HepG2 (cell line): ENCODE results near the gene DDX59. TPM values are rescaled to one million over a fixed set of nuclear protein-coding genes. Genes with fewer than 3 reads are reported as not detected.

ENCODE experiments used
- ATAC-seq: fragments of 200-7000 bp; cut with Tn5 transposase; 3 replicates; pipeline ENCODE4 v1.9.1; 2020; ENCODE audit warnings: mild to moderate bottlenecking, moderate library complexity
- BruUV-seq: library from RNA; stranded (reverse); fragments of 400-500 nt; replicated peaks from 2 replicates; lab custom pipeline; 2021; lab: Mats Ljungman, UMichigan
- CTCF ChIA-PET: fragments of 300-600 bp; formaldehyde crosslinking; extraction: SDS; loops from one replicate; lab custom pipeline; 2021; ENCODE audit warnings: low total read pairs, inconsistent platforms, low intra/inter-chr PET ratio; lab: Yijun Ruan, JAX
- POLR2A ChIA-PET: fragments of 350-600 bp; sonication (Branson Sonifier 250); formaldehyde crosslinking; loops from one replicate; lab custom pipeline; 2020; ENCODE audit warnings: antibody characterized with exemption, inconsistent platforms; lab: Yijun Ruan, JAX
- DNase-seq: peaks from one replicate; pipeline ENCODE4 v3.0.0-alpha.2; 2015; ENCODE audit warnings: low spot score
- FAIRE-seq: peaks from 3 replicates; lab custom pipeline; 2011; peaks lifted over from hg19 to GRCh38; lab: Jason Lieb, UNC
- H2AFZ ChIP-seq: one replicate; pipeline ENCODE4 v1.6.1; 2011; ENCODE audit warnings: low read length, inconsistent platforms
- H3K27ac ChIP-seq: fragments of 300-600 bp; 3 replicates; pipeline ENCODE4 v1.8.0; 2011; ENCODE audit warnings: mixed run types, mild to moderate bottlenecking, mixed read lengths, low read length, inconsistent platforms; ENCODE audit not compliant: insufficient read depth; ENCODE audit errors: extremely low read length
- H3K27me3 ChIP-seq, 2 experiments: fragments of 200-600 bp in 1 of 2; 2 replicates in 1 of 2; 3 replicates in 1 of 2; pipeline versions ENCODE4 v1.6.0 to v1.8.0; 2011; ENCODE audit warnings: low read length in 2 of 2, mild to moderate bottlenecking in 2 of 2, moderate library complexity in 2 of 2, inconsistent platforms in 1 of 2; ENCODE audit not compliant: insufficient read depth in 2 of 2, control insufficient read depth in 1 of 2
- H3K36me3 ChIP-seq, 2 experiments: fragments of 200-600 bp in 1 of 2; replicated peaks in 1 of 2; 2 replicates in 1 of 2; 3 replicates in 1 of 2; pipeline versions ENCODE4 v1.5.1 to v1.8.0; 2011; ENCODE audit warnings: low read length in 2 of 2, inconsistent platforms in 1 of 2; ENCODE audit not compliant: insufficient read depth in 2 of 2, control insufficient read depth in 1 of 2
- H3K4me1 ChIP-seq: 2 replicates; pipeline ENCODE4 v1.5.1; 2012; ENCODE audit warnings: low read length, inconsistent platforms; ENCODE audit not compliant: insufficient read depth
- H3K4me2 ChIP-seq: 2 replicates; pipeline ENCODE4 v1.6.0; 2011; ENCODE audit warnings: low read depth, low read length, inconsistent platforms
- H3K4me3 ChIP-seq, 3 experiments: fragments of 200-600 bp in 1 of 3; sonication (generic), shearing (Covaris generic) in 1 of 3; replicated peaks in 1 of 3; 2 replicates each; pipeline ENCODE4 v1.5.1; 2011 to 2016; ENCODE audit warnings: low read length in 3 of 3, inconsistent platforms in 2 of 3, low read depth in 2 of 3, mild to moderate bottlenecking in 2 of 3, control low read depth in 1 of 3, mixed read lengths in 1 of 3; ENCODE audit not compliant: insufficient read depth in 1 of 3
- H3K79me2 ChIP-seq: one replicate; pipeline ENCODE4 v1.6.1; 2011; ENCODE audit warnings: low read length, inconsistent platforms; ENCODE audit not compliant: insufficient read depth
- H3K9ac ChIP-seq: 2 replicates; pipeline ENCODE4 v1.6.0; 2011; ENCODE audit warnings: mild to moderate bottlenecking, low read depth, low read length, inconsistent platforms; ENCODE audit not compliant: insufficient read depth
- H3K9me3 ChIP-seq: 2 replicates; pipeline ENCODE4 v1.5.1; 2012; ENCODE audit warnings: mild to moderate bottlenecking, low read length
- H4K20me1 ChIP-seq: 2 replicates; pipeline ENCODE4 v1.6.0; 2011; ENCODE audit warnings: inconsistent platforms, mild to moderate bottlenecking, low read length, moderate library complexity; ENCODE audit not compliant: insufficient read depth
- DNMT1 ChIP-seq: sonication (generic); formaldehyde crosslinking; IDR thresholded peaks from 2 replicates; pipeline ENCODE4 v1.5.1; 2020; ENCODE audit warnings: mild to moderate bottlenecking, missing genetic modification reagents
- RBFOX2 ChIP-seq: fragments of 200-400 bp; formaldehyde crosslinking; IDR thresholded peaks from 2 replicates; pipeline ENCODE4 v1.6.1; 2017; ENCODE audit warnings: low read depth, mild to moderate bottlenecking, low read length
- ZFP62 ChIP-seq: sonication (generic); formaldehyde crosslinking; IDR thresholded peaks from 2 replicates; pipeline ENCODE4 v1.4.0; 2020; ENCODE audit warnings: missing genetic modification reagents
- WGBS: methylation state at CpG from one replicate; pipeline ENCODE4 v1.1.6; 2017; ENCODE audit warnings: low lambda C conversion rate; 5-methylcytosine and 5-hydroxymethylcytosine counted together
- in situ Hi-C: cut with HindIII; loops from 2 replicates; pipeline ENCODE4 v1.10.0; 2017; ENCODE audit warnings: low pct_unique_long_range_greater_than_20kb; ENCODE audit not compliant: extremely low pct_ligation_motif_present
- intact Hi-C: fragments of 100-400 bp; cut with micrococcal nuclease; formaldehyde crosslinking; loops from one replicate; pipeline ENCODE4 v1.10.0; 2022; ENCODE audit not compliant: unreplicated experiment
- polyA plus RNA-seq, 8 experiments: library from polyadenylated mRNA; depleted of rRNA in 3 of 8; stranded (reverse) in 7 of 8; unstranded in 1 of 8; fragments of >200 nt; fragmentation: Illumina TruSeq in 4 of 8; extraction: Trizol in 4 of 8; gene quantifications; 2 replicates each; pipeline versions ENCODE4 v1.2.1 to v1.2.3, GENCODE V29; 2011 to 2016; ENCODE audit warnings: low read depth in 4 of 8, missing spikeins in 1 of 8, mixed read lengths in 1 of 8; ENCODE audit not compliant: insufficient read depth in 1 of 8
- total RNA-seq, 5 experiments: library from RNA; depleted of rRNA; stranded (reverse); fragments of >200 nt; fragmentation: Illumina TruSeq; extraction: Trizol; gene quantifications; 2 replicates each; pipeline ENCODE4 v1.2.3, GENCODE V29; 2016; ENCODE audit warnings: low read depth in 1 of 5
- TF ChIP-seq, protein P1 (sequence below): sonication (generic); formaldehyde crosslinking; IDR thresholded peaks from 2 replicates; pipeline ENCODE4 v1.4.0; 2020; ENCODE audit warnings: missing genetic modification reagents

Gene DDX59
- total and polyA plus RNA-seq, 2 of the 13 experiments (the other 11 are each of a cell fraction or from before 2014, with no cell fraction given): 12.1 to 14.8 TPM

DNA sequence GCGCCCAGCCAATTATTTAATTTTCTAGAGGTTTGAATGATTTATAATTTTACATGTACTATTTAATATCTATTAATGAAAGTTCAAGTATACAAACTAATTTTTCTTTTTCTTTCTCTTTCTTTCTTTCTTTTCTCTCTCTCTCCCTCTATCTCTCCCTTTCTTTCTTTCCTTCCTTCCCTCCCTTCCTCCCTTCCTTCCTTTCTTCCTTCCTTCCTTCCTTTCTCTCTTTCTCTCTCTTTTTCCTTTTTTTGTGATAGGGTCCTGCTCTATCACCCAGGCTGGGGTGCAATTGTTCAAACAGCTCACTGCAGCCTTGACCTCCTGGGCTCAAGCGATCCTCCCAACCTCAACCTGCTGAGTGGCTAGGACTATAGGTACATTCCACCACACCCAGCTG is 33.0 kb downstream of the DDX59 start:
- CTCF ChIA-PET: no interaction called here
- no peak for FAIRE-seq
- no peaks in the 10 kb centered on the region for H3K79me2 ChIP-seq
- no peaks in the 10 kb centered on the region for H3K27me3 ChIP-seq
- BruUV-seq: no TSS peak
- H4K20me1 ChIP-seq: no peaks in the 10 kb centered on the region
- no peaks in the 10 kb centered on the region for H3K4me1 ChIP-seq
- no peak overlapping the region for H3K27ac ChIP-seq
- H3K4me3 ChIP-seq: no peak overlapping the region
- POLR2A ChIA-PET: no interaction called here
- H3K9ac ChIP-seq: no peak overlapping the region
- 74% methylated on average over 2 of the region's 2 CpGs for WGBS
- no peaks in the 10 kb centered on the region for H3K9me3 ChIP-seq
- no peak overlapping the region for H2AFZ ChIP-seq
- no peak for DNase-seq
- H3K4me2 ChIP-seq: no peak overlapping the region
- intact Hi-C loops: no loop called here
- TF ChIP-seq, protein P1, sequence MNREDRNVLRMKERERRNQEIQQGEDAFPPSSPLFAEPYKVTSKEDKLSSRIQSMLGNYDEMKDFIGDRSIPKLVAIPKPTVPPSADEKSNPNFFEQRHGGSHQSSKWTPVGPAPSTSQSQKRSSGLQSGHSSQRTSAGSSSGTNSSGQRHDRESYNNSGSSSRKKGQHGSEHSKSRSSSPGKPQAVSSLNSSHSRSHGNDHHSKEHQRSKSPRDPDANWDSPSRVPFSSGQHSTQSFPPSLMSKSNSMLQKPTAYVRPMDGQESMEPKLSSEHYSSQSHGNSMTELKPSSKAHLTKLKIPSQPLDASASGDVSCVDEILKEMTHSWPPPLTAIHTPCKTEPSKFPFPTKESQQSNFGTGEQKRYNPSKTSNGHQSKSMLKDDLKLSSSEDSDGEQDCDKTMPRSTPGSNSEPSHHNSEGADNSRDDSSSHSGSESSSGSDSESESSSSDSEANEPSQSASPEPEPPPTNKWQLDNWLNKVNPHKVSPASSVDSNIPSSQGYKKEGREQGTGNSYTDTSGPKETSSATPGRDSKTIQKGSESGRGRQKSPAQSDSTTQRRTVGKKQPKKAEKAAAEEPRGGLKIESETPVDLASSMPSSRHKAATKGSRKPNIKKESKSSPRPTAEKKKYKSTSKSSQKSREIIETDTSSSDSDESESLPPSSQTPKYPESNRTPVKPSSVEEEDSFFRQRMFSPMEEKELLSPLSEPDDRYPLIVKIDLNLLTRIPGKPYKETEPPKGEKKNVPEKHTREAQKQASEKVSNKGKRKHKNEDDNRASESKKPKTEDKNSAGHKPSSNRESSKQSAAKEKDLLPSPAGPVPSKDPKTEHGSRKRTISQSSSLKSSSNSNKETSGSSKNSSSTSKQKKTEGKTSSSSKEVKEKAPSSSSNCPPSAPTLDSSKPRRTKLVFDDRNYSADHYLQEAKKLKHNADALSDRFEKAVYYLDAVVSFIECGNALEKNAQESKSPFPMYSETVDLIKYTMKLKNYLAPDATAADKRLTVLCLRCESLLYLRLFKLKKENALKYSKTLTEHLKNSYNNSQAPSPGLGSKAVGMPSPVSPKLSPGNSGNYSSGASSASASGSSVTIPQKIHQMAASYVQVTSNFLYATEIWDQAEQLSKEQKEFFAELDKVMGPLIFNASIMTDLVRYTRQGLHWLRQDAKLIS (CRISPR knock-in tag): no peak
- no peak for TF ChIP-seq RBFOX2
- no peak for TF ChIP-seq ZFP62 (CRISPR knock-in tag)
- no peak for TF ChIP-seq DNMT1
- H3K36me3 ChIP-seq: no peaks in the 10 kb centered on the region
- ATAC-seq: no peak
- in situ Hi-C loops: no loop called here
